ENCODE results near the gene SNX18.
"Not testable (repeated sequence)": the region's sequence is repeated elsewhere in the genome, so short reads cannot be mapped to it uniquely, and the experiment has no call there.

Gene SNX18

DNA sequence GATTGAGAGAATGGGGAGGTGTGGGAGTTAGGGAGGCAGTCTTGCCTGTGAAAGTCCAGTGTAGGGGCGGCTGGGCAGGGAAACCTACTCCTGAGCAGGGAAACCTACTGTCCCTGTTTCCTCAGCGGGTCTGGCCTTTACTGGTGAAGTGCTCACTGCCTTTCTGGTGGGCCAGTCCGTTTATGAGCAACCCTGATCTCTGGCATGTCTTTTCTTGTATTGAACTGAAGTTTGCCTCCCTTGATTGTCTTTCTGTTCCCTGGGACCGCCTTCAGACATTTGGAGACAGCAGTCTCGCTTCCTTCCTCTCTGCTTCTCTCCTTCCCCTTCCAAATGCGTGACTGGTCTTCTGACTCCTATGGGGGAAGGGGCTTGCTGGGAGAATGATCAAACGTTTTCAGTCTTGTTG, 2.9 kb downstream of the SNX18 start:
- no peak for DNase-seq

DNA sequence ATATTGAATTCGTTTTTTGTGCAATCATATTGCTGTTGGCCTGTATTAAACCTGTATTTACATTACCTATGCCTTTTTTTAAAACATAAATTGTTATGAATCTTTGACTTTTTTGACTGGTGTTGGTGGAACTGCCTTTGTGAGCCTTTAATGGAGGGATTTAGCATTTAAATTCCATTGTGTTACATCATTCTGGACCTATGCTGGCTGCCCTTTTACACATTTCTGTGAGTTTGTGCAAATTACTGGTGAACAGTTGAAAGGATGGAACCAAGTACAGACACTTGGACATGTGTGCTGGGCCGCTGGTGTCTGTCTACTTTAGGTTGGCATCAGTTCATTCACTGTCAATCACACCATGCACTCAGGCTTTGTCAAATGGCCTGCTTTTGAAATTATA, 3.4 kb downstream of the SNX18 start:
- DNase-seq, result no peak

DNA sequence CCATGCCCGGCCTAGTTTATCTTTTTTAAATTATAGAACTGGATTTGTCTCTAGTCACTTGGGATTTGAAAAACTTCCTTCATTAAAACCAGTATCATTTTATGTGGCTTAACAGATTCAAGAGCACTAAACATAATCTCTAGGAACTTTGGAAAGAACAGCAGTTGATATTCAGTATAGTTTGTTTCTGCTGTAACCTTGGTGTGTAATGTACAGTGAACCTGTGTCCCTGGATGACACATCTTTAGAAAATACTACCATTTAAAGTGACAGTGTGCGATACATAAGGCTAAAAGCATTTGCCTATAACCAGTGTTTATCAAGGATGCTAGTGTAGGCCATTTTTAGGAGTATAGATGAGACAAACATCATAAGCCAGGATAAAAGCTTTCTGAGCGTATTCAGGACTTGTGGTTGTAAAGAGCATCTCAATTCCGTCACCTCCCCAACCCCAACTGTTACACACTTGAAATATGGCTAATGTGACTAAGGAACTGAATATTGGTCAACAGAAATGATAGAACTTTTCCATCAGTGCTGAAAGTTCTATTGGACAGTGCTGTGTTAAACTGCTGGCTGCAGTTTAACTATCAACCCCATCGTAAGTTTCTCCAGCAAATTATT, 4.4 kb downstream of the SNX18 start:
- no peak for DNase-seq

DNA sequence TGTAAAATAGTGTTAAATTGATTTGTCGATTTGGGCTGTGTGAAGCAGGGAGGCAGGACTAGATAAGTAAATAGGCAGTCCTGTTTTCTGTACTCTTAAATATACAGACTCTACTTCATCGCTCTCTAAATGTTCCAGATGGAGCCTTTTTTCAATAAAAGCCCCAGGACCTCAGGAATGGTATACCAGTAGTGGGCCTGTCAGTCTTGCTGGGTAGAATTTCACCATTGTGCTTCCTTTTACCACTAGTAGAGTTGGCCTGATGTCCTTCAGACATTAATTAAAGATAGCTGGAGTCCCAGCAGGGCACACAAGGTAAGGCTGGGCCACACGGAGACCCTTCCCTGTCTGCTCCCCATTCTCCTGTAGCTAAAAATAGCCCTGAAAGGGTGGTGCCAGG, 6.0 kb downstream of the SNX18 start:
- DNase-seq, result no peak

DNA sequence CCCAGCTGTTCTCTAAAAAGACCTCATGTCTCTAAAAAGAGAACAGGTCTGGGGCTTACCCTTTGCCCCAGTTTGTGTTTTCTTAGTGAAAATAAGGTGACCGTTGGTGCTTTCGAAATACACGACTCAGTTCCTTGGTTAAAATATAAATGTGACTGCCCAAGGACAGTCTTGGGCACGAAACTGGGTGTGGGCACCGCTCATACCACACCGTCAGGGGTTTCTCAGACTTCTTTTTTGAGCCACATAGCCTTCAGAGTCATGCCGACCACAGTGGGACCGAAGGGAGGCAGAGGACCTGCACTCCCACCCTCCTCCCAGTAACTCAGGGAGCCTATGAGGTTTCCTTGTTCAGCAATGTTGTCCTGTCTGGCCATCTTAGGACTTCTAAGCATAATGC, 6.5 kb downstream of the SNX18 start:
- no peak for DNase-seq

DNA sequence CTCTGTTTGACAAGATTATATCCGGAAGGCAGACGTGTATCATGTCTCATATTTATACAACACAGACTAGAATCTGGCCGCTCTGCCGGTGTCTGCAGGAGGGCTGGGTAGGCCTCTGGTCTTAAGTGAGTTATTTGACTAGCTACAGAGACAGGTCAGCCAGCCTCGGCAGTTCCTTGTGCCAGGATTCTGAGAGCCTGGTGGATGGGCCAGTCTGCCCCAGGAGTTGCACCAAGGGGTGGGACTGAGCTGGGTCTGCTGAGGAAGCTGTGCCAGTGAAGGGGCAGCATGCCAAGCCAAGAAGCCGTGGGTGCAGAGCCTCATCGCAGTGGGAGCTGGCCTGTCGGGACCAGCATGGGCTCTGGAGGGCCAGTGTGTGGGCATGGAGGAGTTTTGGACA, 7.1 kb downstream of the SNX18 start:
- no peak for DNase-seq

DNA sequence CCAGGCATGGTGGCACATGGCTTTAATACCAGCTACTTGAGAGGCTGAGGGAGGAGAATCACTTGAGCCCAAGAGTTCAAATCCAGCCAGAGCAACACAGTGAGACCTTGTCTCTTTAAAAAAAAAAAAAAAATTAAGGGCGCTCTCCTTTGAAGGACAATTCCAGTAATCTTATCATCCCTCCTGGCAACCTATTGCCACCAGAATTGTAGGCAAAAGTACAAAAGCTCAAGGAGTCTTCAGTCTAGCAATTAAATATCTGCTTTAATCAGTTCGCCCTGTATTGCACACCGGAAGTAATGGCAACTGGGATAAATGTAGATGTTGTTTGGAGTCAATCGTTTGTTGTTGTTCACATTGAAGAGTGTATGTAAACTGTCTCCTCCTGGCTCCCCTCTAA, 7.7 kb downstream of the SNX18 start:
- no peak for DNase-seq

DNA sequence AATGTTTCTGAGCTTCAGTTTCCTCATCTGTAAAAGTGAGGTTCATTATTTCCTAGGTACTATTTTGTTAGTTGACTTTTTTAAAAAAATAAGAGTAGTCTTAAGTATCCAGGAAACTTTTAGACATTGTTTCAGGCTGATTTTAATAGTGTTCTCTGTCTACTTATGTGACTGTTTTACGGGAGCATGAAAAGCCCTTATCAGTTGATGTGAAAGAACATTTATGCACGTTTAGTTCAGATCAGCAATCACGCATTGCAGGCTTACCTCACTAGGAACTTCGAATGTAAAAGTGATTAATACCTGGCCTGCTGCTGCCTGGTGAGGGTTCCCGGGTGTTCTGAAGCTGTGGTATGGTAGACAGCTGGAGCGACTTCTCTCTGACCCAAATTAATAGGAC, 8.1 kb downstream of the SNX18 start:
- no peak for DNase-seq

DNA sequence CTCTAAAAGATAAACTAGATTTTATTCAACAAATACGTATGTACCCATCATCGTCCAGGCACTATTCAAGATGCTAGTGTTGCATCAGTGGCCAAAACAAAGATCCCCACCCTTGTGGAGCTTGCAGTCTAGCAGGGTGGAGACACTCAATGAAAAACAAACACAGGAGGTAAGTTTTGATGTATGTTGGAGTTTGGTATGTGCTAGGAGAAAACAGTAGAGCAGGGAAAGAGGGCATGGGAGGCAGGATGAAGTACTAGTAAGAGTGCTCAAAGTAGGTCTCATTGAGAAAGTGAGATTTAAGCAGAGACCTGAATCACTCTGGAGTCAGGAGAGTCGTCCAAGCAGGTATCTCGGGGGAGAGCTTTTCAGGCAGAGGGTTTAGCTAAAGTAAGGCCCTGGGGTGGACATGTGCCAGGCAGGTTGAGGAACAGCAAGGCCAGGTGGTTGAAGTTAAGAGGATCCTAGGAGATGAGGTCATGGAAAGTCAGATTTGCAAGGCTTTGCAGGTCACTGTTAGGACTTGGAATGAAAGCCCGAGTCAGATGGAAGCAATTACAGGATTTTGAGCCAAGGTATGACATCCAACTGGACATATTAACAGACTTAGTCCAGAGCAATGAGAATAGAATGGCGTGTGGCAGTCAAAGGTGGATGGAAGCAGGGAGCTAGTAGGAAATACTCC, 9.2 kb downstream of the SNX18 start:
- DNase-seq, result no peak

DNA sequence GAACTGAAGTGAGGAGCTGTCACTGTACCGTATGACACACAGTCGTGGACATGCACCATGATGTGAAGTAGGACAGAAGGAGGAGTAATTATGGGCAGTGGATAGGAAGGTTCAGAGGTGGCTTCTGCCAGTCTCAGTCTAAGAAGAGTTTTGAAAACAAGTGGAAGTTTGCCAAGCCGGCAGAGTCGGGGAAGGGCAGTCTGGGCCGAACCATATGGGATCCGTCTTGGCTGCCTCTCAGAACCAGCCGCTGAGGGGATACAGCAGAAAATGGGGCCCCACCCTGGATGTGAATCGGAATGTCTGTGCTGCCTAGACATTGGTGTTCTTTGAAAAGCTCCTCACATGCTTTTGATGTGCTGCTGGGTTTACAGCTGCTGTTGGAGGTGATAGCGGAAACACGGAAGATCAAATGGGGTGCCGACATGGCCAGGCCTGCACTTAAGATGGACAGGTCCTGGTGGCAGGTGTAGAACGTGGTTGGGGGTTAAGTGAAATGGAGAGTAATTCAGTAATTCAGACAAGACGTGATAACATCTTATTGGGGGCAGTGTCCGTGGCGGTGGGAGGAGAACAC, 11.2 kb downstream of the SNX18 start:
- no peak for DNase-seq

DNA sequence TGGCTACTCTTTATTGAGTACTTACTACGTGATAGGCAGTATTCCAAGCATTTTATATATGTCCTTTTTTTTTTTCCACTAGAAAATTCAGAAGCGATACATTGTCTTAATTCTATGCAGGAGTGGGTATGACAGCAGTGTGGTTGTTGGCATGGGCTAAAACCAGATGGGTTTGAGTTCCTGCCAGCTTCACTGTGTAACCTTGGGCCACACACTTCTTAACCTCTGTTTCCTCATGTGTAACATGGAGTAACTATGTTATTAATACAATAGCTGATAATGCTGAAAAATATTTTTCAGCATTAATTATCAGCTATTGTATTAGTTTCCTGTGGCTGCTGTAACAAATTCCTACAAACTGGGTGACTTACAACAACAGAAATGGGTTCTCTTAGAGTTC, 12.0 kb downstream of the SNX18 start:
- no peak for DNase-seq

DNA sequence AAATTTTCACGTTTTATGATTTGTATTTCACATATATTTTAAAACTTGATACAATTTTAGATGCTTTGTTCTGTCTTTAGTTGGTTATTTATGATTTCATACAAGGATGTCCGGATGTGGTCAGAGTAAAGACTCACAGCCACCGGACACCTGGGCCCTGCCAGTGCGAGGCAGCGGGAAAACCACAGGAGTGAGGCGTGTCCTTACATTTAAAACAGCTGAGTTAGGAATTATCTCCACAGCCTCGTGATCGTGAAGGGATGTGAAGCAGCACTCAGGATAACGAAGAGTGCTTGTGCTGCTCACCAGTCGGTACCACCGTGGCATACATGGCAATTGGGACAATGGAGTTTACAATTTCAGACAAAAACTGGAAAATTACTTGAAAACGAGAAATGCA, 14.0 kb downstream of the SNX18 start:
- no peak for DNase-seq

DNA sequence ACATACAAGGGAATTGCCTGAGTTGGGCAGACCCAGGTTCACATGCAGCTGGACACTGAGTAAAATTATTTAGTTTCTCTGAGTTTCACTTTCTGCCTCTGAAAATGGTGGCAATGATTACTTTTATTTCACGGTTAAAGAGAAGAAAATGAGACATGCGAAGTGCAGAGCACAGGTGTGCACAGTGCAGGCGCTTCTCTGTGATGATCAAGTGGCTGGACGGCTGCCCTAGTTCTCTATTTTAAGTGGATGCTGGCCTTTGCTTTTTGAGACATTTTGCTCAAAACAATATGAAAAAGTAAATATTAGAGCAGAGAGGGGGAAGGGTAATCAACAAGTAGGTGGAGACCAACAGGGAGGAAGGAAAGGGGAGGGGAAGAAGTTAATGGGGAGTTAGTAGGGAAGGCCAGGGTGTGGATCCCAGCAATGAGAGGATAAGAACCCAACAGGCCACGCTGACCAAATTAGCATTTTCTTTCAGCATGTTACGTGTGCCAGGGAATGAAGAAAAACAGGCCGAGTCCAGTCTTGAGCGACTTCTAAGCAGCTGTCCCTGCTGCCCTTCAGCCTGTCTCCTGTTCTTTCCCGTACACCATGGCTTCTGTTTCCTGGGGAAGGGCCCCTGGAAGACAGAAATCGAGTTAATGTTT, 16.1 kb downstream of the SNX18 start:
- no peak for DNase-seq

DNA sequence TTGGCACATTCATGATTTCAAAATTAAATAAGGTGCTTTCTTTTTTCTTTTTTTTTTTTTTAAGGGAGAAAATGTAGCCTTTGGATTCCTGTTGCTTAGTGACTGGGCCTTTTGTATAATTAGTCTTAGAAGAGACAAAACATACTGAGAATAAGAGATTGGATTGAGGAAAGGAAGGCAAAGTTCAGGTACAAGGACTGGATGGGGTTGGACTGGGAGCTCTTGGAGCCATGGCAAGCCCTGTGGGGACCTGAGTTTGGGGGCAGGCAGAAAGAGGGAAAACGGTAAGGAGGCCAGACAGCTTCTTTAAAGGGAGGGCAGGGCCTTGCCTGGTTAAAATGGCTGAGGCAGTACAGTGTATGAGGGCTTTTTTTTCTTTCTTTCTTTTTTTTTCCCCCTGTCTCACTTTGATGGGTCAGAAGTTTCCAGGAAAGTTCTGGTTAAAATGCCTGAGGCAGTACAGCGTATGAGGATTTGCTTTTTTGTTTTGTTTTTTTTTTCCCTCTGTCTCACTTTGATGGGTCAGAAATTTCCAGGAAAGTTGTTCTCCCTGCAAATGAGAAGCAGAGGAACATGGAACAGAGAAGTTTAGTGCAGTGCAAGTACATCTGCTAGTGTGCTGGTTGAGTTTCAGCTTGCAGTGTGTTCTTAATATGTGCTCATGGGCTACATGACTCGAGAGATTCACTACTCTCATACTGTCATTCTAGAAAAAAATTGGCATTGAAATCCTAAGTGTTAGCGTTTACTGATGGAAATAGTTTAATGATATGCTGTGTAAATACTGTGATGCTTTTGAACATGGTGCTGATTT, 16.8 kb downstream of the SNX18 start:
- DNase-seq, result no peak

DNA sequence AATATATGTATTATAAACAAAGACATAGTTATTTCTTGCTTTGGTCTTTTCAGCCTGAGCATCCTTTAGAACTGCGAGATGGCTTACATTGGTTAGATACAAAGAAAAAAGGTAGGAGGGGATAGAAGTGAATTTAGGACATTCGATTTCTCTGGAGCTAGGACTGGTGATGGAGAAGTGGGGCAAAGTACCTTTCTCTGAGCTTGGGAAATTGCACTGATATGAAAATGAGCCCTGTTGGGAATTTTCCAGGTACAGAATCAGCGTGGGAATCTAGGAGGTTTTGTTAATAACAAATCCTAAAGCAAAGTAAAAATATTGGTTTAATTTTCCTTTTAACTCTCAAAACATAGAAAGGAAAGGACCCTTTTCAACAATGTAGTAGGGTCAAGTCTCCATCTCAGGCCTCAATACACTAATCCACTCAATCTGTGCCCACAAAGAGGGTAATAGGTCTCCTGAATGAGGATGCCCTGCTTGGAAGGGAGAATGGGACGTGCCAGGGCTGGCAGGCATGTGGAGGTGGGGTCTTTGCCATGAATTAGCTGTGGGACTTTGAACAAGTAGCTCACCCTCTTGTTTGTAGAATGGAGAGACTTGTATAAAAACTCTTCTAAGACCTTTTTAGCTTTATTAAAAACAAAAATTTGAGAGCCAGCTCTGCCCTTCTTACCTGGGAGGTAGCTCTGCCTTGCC, 17.7 kb downstream of the SNX18 start:
- DNase-seq, result no peak

DNA sequence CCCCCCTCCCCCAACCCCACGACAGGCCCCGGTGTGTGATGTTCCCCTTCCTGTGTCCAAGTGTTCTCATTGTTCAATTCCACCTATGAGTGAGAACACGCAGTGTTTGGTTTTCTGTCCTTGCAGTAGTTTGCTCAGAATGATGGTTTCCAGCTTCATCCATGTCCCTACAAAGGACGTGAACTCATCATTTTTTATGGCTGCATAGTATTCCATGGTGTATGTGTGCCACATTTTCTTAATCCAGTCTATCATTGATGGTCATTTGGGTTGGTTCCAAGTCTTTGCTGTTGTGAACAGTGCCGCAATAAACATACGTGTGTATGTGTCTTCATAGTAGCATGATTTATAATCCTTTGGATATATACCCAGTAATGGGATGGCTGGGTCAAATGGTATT, 18.8 kb downstream of the SNX18 start:
- not testable (repeated sequence) for DNase-seq

DNA sequence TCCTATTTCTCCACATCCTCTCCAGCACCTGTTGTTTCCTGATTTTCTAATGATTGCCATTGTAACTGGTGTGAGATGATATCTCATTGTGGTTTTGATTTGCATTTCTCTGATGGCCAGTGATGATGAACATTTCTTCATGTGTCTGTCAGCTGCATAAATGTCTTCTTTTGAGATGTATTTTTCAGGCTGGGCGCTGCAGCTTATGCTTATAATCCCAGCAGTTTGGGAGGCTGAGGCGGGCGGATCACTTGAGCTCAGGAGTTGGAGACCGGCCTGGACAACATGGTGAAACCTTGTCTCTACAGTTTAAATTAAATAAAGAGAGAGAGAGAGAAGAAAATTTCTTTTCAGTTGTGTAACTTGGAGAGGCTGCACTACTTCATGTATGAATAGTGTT, 19.3 kb downstream of the SNX18 start:
- not testable (repeated sequence) for DNase-seq

DNA sequence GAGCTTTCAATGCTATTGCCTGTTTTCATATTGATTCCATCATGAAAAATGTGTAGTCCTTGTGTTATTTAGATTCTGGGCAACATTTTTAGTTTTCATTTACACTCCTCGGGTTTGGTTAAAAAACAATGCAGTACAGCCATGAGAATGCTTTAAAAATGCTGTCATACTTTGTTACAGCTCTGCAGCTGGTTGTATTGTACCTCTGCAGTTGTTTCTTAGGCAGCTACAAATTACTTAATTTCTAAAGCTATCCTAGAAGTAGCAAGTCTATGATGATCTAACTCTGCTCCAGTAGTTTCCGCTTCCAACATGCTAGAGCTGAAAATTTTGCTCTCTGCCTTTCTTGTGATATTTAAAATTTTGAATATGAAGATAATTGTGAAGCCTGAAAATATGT, 20.2 kb downstream of the SNX18 start:
- DNase-seq, result no peak

DNA sequence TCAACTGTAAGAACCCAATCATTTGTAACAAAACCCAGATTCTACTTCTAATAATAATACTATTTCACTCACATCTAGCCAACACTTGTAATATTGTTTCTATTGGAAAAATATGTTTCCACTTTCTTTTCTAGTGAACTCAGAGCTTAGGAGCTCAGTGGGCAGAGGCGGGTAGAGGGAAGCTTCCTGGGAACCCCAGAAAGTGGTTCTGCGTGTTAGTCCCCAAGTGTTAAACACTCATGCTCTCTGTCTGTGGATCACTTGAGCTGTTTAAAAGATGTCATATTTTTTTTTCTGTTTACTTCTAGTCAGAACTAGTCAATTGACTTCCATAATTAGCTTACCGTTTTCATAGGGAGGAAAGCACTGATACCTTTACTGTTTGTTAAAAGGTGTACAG, 20.6 kb downstream of the SNX18 start:
- DNase-seq, result no peak

DNA sequence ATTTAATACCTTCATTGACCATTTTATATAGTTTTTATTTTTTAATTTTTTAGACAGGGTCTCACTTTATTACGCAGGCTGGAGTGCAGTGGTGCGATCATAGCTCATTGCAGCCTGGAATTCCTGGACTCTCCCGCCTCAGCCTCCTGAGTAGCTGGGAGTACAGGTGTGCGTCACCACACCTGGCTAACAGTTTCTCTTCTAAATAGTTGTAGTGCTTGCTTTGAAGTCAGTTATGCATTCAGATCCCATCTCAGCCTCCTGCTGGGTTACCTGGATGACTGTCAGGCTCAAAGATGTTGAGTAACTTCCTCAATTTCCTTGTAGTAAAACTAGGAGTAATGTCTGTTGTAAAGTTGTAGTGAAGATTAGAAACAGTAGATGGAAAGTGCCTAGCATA, 21.4 kb downstream of the SNX18 start:
- no peak for DNase-seq

DNA sequence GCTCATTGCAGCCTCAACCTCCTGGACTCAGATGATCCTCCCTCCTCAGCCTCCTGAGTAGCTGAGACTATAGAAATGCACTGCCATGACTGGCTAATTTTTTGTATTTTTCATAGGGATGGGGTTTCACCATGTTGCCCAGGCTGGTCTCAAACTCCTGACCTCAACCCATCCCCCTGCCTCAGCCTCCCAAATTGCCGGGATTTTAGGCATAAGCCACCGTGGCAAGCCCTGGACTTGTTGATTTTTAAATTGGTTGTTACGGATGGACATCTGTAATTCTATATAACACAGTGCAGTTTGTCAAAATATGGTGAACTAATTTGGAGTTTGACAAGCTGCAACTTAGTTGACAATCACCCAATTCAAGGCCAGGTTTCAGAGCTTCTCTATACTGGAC, 22.7 kb downstream of the SNX18 start:
- DNase-seq, result no peak

All from activated CD8-positive, alpha-beta memory T cell treated with anti-CD3 and anti-CD28 coated beads for 24 hours (primary cell).